ENCODE data around the gene KCNIP1. TPM values are rescaled to one million over a fixed set of nuclear protein-coding genes. Genes with fewer than 3 reads are reported as not detected.
A peak's percentile ranks its signal among the peaks of the same experiment; 100 is the strongest.

KCNIP1 gene
- total RNA-seq, 4 donors from 2014 or later: 0.97 to 1.7 TPM; not detected in 2

- DNase-seq (ENCODE audit: extremely low spot score): peak; percentile 70
- Histone ChIP-seq H3K4me1 (no peaks in the 10 kb centered on the region), H3K36me3 (no peaks in the 10 kb centered on the region), H3K4me3 (no peak overlapping the region), H3K27me3 (peaks cover 0 to 8% (median 0%) of the 10 kb centered on the region in 4 donors), H3K27ac (replicated peaks in 1 of 4) (no peak overlapping the region), H3K9me3 (no peaks in the 10 kb centered on the region)
- WGBS: 47% methylated on average over 6 of the region's 8 CpGs
- TF ChIP-seq EP300 (IDR thresholded peaks at IDR 0.05): no peak
- TF ChIP-seq POLR2A (IDR thresholded peaks at IDR 0.05; ENCODE audit: low read depth): no peak
- no peak for TF ChIP-seq POLR2AphosphoS5 (IDR thresholded peaks at IDR 0.05)
- TF ChIP-seq, protein P1, sequence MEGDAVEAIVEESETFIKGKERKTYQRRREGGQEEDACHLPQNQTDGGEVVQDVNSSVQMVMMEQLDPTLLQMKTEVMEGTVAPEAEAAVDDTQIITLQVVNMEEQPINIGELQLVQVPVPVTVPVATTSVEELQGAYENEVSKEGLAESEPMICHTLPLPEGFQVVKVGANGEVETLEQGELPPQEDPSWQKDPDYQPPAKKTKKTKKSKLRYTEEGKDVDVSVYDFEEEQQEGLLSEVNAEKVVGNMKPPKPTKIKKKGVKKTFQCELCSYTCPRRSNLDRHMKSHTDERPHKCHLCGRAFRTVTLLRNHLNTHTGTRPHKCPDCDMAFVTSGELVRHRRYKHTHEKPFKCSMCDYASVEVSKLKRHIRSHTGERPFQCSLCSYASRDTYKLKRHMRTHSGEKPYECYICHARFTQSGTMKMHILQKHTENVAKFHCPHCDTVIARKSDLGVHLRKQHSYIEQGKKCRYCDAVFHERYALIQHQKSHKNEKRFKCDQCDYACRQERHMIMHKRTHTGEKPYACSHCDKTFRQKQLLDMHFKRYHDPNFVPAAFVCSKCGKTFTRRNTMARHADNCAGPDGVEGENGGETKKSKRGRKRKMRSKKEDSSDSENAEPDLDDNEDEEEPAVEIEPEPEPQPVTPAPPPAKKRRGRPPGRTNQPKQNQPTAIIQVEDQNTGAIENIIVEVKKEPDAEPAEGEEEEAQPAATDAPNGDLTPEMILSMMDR (IDR thresholded peaks at IDR 0.05): no peak
- intact Hi-C loops (cut with DNase I): no loop called here
Observed at GRCh38 chr5:170471551-170472178, 32.2 kb upstream of the KCNIP1 start.

DNA sequence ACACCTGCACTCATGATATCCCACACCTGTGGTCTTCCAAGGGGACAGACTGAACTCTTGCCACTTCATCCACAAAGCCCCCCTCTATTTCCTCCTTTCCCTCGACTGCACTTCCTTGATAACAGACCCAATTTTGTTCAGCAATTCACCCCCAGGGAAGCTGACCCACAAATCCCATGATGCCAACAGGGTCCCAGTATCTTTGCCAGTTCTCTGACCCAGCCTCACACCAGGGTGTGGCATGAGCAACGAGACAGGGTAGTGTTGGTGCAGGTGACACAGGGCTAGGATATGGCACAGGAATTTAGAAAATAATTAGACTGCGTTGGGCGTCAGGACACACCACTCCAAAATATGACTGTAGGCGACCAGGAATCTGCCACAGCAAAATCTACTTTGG is 30.2 kb upstream of the KCNIP1 start:
- Histone ChIP-seq H3K4me1 (no peaks in the 10 kb centered on the region), H3K27me3 (peaks cover 0 to 8% (median 0%) of the 10 kb centered on the region in 4 donors), H3K27ac (replicated peaks in 1 of 4) (no peak overlapping the region), H3K36me3 (no peaks in the 10 kb centered on the region), H3K4me3 (no peak overlapping the region), H3K9me3 (no peaks in the 10 kb centered on the region)
- WGBS: 60% methylated on average over 5 of the region's 5 CpGs
- intact Hi-C loops (cut with DNase I): no loop called here
- TF ChIP-seq POLR2AphosphoS5 (IDR thresholded peaks at IDR 0.05) (no peak), EP300 (IDR thresholded peaks at IDR 0.05) (no peak), POLR2A (IDR thresholded peaks at IDR 0.05; ENCODE audit: low read depth) (no peak)
- TF ChIP-seq, protein P1 (IDR thresholded peaks at IDR 0.05): no peak
- peak; percentile 64 for DNase-seq (ENCODE audit: extremely low spot score)

DNA sequence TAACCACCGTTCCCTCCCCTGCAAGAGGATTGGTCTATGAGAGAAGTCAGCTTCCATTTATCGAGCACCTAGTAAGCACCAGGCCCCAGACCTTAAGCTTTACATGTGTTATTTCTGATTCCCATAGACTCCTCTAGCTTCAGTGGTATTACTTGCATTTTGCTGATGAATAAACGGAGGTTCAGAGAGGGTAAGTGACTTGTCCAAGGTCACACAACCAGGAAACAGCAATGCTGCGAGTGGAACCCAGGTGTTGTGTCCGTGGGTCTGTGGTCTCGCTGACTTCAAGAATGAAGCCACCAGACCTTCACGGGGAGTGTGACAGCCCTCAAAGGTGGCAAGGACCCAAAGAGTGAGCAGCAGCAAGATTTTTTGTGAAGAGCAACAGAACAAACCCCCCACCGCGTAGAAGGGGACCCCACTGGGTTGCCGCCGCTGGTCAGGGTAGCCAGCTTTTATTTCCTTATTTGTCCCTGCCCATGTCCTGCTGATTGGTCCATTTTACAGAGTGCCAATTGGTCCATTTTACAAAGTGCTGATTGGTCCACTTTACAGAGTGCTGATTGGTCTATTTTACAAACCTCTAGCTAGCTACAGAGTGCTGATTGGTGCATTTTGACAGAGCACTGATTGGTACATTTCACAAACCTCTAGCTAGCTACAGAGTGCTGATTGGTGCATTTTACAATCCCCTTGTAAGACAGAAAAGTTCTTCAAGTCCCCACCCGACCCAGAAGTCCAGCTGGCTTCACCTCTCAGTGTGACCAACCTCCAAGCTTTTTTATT is 29.1 kb upstream of the KCNIP1 start:
- no peak for TF ChIP-seq POLR2AphosphoS5 (IDR thresholded peaks at IDR 0.05)
- no peak for TF ChIP-seq POLR2A (IDR thresholded peaks at IDR 0.05; ENCODE audit: low read depth)
- no peak for TF ChIP-seq EP300 (IDR thresholded peaks at IDR 0.05)
- TF ChIP-seq, protein P1 (IDR thresholded peaks at IDR 0.05): no peak
- WGBS: 90% methylated on average over 12 of the region's 12 CpGs
- intact Hi-C loops (cut with DNase I): no loop called here
- no peak overlapping the region for H3K4me3 ChIP-seq
- peak; percentile 45 for DNase-seq (ENCODE audit: extremely low spot score)
- no peaks in the 10 kb centered on the region for H3K4me1 ChIP-seq
- no peak overlapping the region for H3K27ac ChIP-seq (replicated peaks in 1 of 4)
- H3K9me3 ChIP-seq: no peaks in the 10 kb centered on the region
- H3K36me3 ChIP-seq: no peaks in the 10 kb centered on the region
- H3K27me3 ChIP-seq: peaks cover 0 to 8% (median 0%) of the 10 kb centered on the region in 4 donors

DNA sequence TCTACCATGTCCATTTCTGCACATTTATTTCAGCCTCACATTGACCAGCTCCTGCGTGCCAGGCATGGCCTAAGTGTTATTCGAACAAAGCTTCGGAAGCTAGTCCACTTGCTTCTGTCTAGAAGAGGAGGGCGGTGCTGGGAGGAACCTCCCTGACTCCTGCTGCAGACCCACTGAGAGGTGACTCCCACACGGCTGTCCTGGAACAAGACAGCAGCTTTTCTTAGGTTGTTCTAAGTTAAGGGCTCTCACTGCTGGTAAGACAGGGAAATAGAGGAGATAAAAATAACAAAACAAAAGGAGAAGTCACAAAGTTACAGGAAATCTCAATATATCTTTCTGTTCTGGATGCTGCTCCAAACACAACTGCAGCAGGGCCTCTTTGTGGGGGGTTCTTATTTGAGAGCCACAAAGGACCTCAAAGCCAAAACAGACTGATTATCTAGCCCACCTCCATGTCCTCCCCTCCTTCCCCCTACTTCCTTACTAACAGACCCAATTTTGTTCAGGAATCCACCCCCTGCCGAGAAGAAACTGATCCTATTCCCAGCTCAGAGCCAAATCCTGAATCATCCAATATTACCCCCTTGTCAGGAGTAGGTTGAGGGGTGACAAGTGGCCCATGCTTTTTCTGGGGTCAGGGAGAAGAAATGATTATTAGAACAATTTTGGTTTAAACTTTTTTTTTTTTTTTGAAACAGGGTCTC is 28.4 kb upstream of the KCNIP1 start:
- TF ChIP-seq, protein P1 (IDR thresholded peaks at IDR 0.05): no peak
- no peak for TF ChIP-seq POLR2AphosphoS5 (IDR thresholded peaks at IDR 0.05)
- no peak for TF ChIP-seq EP300 (IDR thresholded peaks at IDR 0.05)
- no peak for TF ChIP-seq POLR2A (IDR thresholded peaks at IDR 0.05; ENCODE audit: low read depth)
- 72% methylated on average over 6 of the region's 6 CpGs for WGBS
- Histone ChIP-seq H3K4me1 (no peaks in the 10 kb centered on the region), H3K4me3 (no peak overlapping the region), H3K36me3 (no peaks in the 10 kb centered on the region), H3K9me3 (no peaks in the 10 kb centered on the region), H3K27ac (replicated peaks in 1 of 4) (no peak overlapping the region), H3K27me3 (peaks cover 0 to 8% (median 0%) of the 10 kb centered on the region in 4 donors)
- intact Hi-C loops (cut with DNase I): no loop called here
- peak; percentile 72 for DNase-seq (ENCODE audit: extremely low spot score)

Measured in esophagus muscularis mucosa (tissue), 4 donors.